ENCODE results near the gene ABCC4.

ABCC4 gene

GRCh38 chr13:94974015-94974951, 327.0 kb downstream of the ABCC4 start:
- no peak overlapping the region for H2AFZ ChIP-seq (ENCODE audit: low read depth, low read length)
- no peaks in the 10 kb centered on the region for H3K4me1 ChIP-seq (ENCODE audit: low read length)
- H3K9me3 ChIP-seq (ENCODE audit: insufficient read depth, low read length), result no peaks in the 10 kb centered on the region
- H3K79me2 ChIP-seq (ENCODE audit: low read length), result no peaks in the 10 kb centered on the region
- H3K27ac ChIP-seq (ENCODE audit: low read length), result no peak overlapping the region
- 0 out of 2 replicates have a peak, but pooled peaks cover 3% of the 10 kb centered on the region for H3K27me3 ChIP-seq (ENCODE audit: low read depth, low read length)
- no peaks in the 10 kb centered on the region for H4K20me1 ChIP-seq (ENCODE audit: insufficient read depth, low read length)
- no peak overlapping the region for H3K4me2 ChIP-seq (ENCODE audit: low read length)
- H3K4me3 ChIP-seq (ENCODE audit: low read length), result no peak overlapping the region
- TF ChIP-seq, protein P1, sequence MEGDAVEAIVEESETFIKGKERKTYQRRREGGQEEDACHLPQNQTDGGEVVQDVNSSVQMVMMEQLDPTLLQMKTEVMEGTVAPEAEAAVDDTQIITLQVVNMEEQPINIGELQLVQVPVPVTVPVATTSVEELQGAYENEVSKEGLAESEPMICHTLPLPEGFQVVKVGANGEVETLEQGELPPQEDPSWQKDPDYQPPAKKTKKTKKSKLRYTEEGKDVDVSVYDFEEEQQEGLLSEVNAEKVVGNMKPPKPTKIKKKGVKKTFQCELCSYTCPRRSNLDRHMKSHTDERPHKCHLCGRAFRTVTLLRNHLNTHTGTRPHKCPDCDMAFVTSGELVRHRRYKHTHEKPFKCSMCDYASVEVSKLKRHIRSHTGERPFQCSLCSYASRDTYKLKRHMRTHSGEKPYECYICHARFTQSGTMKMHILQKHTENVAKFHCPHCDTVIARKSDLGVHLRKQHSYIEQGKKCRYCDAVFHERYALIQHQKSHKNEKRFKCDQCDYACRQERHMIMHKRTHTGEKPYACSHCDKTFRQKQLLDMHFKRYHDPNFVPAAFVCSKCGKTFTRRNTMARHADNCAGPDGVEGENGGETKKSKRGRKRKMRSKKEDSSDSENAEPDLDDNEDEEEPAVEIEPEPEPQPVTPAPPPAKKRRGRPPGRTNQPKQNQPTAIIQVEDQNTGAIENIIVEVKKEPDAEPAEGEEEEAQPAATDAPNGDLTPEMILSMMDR (IDR thresholded peaks at IDR 0.05; ENCODE audit: low read depth, low read length), result no peak
- TF ChIP-seq EZH2phosphoT487 (IDR thresholded peaks at IDR 0.05; ENCODE audit: low read depth), result no peak
- H3K36me3 ChIP-seq (replicated peaks; ENCODE audit: low read depth, low read length), result no peaks in the 10 kb centered on the region
- H3K9ac ChIP-seq (ENCODE audit: low read length), result no peak overlapping the region

- Histone ChIP-seq H3K36me3 (replicated peaks; ENCODE audit: low read depth, low read length) (no peaks in the 10 kb centered on the region), H3K4me3 (ENCODE audit: low read length) (no peak overlapping the region), H2AFZ (ENCODE audit: low read depth, low read length) (no peak overlapping the region), H3K27ac (ENCODE audit: low read length) (no peak overlapping the region), H3K9me3 (ENCODE audit: insufficient read depth, low read length) (no peaks in the 10 kb centered on the region), H3K27me3 (ENCODE audit: low read depth, low read length) (0 out of 2 replicates have a peak, but pooled peaks cover 3% of the 10 kb centered on the region), H4K20me1 (ENCODE audit: insufficient read depth, low read length) (no peaks in the 10 kb centered on the region), H3K79me2 (ENCODE audit: low read length) (no peaks in the 10 kb centered on the region), H3K9ac (ENCODE audit: low read length) (no peak overlapping the region), H3K4me1 (ENCODE audit: low read length) (no peaks in the 10 kb centered on the region), H3K4me2 (ENCODE audit: low read length) (no peak overlapping the region)
- no peak for TF ChIP-seq EZH2phosphoT487 (IDR thresholded peaks at IDR 0.05; ENCODE audit: low read depth)
- TF ChIP-seq, protein P1 (IDR thresholded peaks at IDR 0.05; ENCODE audit: low read depth, low read length), result no peak
Measured at GRCh38 chr13:94972262-94972661, 329.0 kb downstream of the ABCC4 start.
